Lower leg skin (tissue), 4 donors: Measurements from ENCODE around the gene OR56A3. TPM values are rescaled to one million over a fixed set of nuclear protein-coding genes. Genes with fewer than 3 reads are reported as not detected.

Experiments used
- DNase-seq, 2 donors: peaks; one replicate each; pipeline ENCODE4 v3.0.0-alpha.2; 2019; ENCODE audit warnings: low spot score in 2 of 2
- H3K4me3 ChIP-seq: fragments of 200-600 bp; sonication (generic); 2 replicates; pipeline ENCODE4 v1.5.1; 2017; ENCODE audit warnings: mild to moderate bottlenecking, low read depth; ENCODE audit not compliant: poor library complexity, severe bottlenecking
- CTCF ChIP-seq, 3 donors: fragments of 450-650 bp; IDR thresholded peaks; one replicate each; pipeline ENCODE4 v1.5.1; 2016; ENCODE audit warnings: antibody characterized with exemption in 3 of 3, mild to moderate bottlenecking in 3 of 3, moderate library complexity in 2 of 3
- POLR2A ChIP-seq, 2 donors: fragments of 450-650 bp; IDR thresholded peaks; one replicate each; pipeline ENCODE4 v1.6.1; 2016 to 2017; ENCODE audit warnings: antibody characterized with exemption in 2 of 2, mild to moderate bottlenecking in 1 of 2, moderate library complexity in 1 of 2
- WGBS, 2 donors: methylation state at CpG; one replicate each; pipeline ENCODE4 v1.1.5; 2018; 5-methylcytosine and 5-hydroxymethylcytosine counted together
- intact Hi-C: fragments of 100-400 bp; cut with DNase I; formaldehyde crosslinking; loops from one replicate; pipeline ENCODE4 v1.15.0; 2023; ENCODE audit warnings: low total_unique reads
- total RNA-seq, 4 donors: library from RNA; depleted of rRNA; stranded (reverse); fragments of >200 nt; gene quantifications; one replicate each; pipeline ENCODE4 v1.1.0, GENCODE V29; 2016

The OR56A3 gene
- total RNA-seq, 4 donors from 2014 or later: not detected

GRCh38 chr11:5923427-5923776 lies 18.6 kb upstream of the OR56A3 start:
- intact Hi-C loops: no loop called here
- DNase-seq: no peak
- H3K4me3 ChIP-seq: no peak overlapping the region
- TF ChIP-seq POLR2A (IDR thresholded peaks at IDR 0.05) (no peak), CTCF (IDR thresholded peaks at IDR 0.05) (no peak)

GRCh38 chr11:5923794-5924193 lies 18.3 kb upstream of the OR56A3 start:
- intact Hi-C loops: no loop called here
- TF ChIP-seq CTCF (IDR thresholded peaks at IDR 0.05) (no peak), POLR2A (IDR thresholded peaks at IDR 0.05) (no peak)
- no peak for DNase-seq
- H3K4me3 ChIP-seq: no peak overlapping the region

GRCh38 chr11:5928271-5928670 lies 13.8 kb upstream of the OR56A3 start:
- no peak for DNase-seq
- TF ChIP-seq CTCF (IDR thresholded peaks at IDR 0.05) (no peak), POLR2A (IDR thresholded peaks at IDR 0.05) (no peak)
- intact Hi-C loops: no loop called here
- no peak overlapping the region for H3K4me3 ChIP-seq
- 93 to 96% methylated on average over 17 of the region's 17 CpGs for WGBS, 2 donors

- H3K4me3 ChIP-seq: no peak overlapping the region
- intact Hi-C loops: no loop called here
- TF ChIP-seq POLR2A (IDR thresholded peaks at IDR 0.05) (no peak), CTCF (IDR thresholded peaks at IDR 0.05) (no peak)
- DNase-seq: no peak
- whole genome bisulfite sequencing, 2 donors: 88 to 92% methylated on average over 15 of the region's 15 CpGs
These were observed 13.2 kb upstream of the OR56A3 start for GRCh38 chr11:5928811-5929210.

- no peak overlapping the region for H3K4me3 ChIP-seq
- TF ChIP-seq POLR2A (IDR thresholded peaks at IDR 0.05): no peak
- WGBS, 2 donors: 87 to 91% methylated on average over 31 of the region's 31 CpGs
- no peak for DNase-seq
- intact Hi-C loops: no loop called here
These were observed 12.3 kb upstream of the OR56A3 start for GRCh38 chr11:5929571-5930368.

GRCh38 chr11:5930614-5931013 lies 11.4 kb upstream of the OR56A3 start:
- intact Hi-C loops: no loop called here
- TF ChIP-seq CTCF (IDR thresholded peaks at IDR 0.05): no peak
- no peak for TF ChIP-seq POLR2A (IDR thresholded peaks at IDR 0.05)

More at GRCh38 chr11:5930614-5931013, 11.4 kb upstream of the OR56A3 start:
- H3K4me3 ChIP-seq: no peak overlapping the region
- DNase-seq: no peak
- 90 to 95% methylated on average over 17 to 19 of the region's 19 CpGs for WGBS, 2 donors
